ENCODE measurements around the gene HMX2.

DNA sequence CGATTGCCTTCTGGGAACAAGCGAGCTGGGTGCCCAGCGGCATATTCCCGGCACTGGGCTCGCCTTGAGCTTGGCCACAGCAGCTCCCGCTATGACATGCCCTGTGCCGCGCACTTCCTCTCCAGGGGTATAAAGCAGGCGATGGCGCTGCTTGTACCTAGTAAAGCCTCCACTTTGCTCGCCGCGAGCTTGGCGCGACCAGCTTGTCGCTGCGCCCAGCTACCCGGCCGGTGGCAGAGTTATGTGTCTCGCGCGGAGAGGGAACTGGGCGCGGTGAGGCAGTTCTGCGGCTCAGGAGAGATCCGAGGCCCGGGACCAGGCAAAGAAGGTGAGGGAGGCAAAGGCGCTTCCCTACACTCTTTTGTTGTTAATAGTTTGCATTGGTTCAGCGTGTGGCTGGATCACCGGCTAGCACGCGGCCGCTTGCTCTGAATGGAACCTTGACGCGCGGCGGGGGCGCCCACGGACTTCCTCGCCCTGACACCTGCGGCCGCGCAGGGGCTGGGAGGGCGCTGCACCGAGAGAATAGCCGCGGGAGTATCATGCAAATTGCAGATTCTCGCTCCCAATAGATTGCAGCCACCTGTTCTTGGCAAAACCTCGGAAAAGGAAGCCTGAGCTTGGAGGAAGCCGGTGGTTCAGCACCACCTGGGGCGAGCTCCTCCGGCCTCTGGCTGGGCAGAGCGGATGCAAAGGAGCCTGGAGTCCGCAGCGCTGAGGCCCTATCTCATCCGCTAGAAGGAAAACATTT is 3.2 kb downstream of the HMX2 start:
- TF ChIP-seq EZH2phosphoT487 (IDR thresholded peaks at IDR 0.05; ENCODE audit: insufficient read depth, low read depth) (no peak), EZH2 (IDR thresholded peaks at IDR 0.05; ENCODE audit: insufficient read depth, poor library complexity, severe bottlenecking) (peak; percentile 41)
